Glutamatergic neuron (in vitro differentiated cells): ENCODE data around the gene ZBTB22. TPM values are rescaled to one million over a fixed set of nuclear protein-coding genes. Genes with fewer than 3 reads are reported as not detected.

ENCODE experiments used
- DNase-seq: peaks from one replicate; pipeline ENCODE4 v3.0.0; 2022
- H3K27ac Mint-ChIP-seq: one replicate; pipeline ENCODE4 v1.8.0; 2020; ENCODE audit warnings: mild to moderate bottlenecking, mixed read lengths, inconsistent platforms; ENCODE audit not compliant: unreplicated experiment
- H3K27me3 Mint-ChIP-seq: one replicate; pipeline ENCODE4 v1.8.0; 2020; ENCODE audit warnings: mild to moderate bottlenecking, moderate library complexity, mixed read lengths, inconsistent platforms; ENCODE audit not compliant: unreplicated experiment
- H3K36me3 Mint-ChIP-seq: one replicate; pipeline ENCODE4 v1.8.0; 2020; ENCODE audit warnings: mild to moderate bottlenecking, mixed read lengths, inconsistent platforms; ENCODE audit not compliant: unreplicated experiment
- H3K4me1 Mint-ChIP-seq: one replicate; pipeline ENCODE4 v1.8.0; 2020; ENCODE audit warnings: mild to moderate bottlenecking, low read depth, mixed read lengths, inconsistent platforms; ENCODE audit not compliant: unreplicated experiment
- H3K4me3 Mint-ChIP-seq: one replicate; pipeline ENCODE4 v1.8.0; 2020; ENCODE audit warnings: mild to moderate bottlenecking, mixed read lengths, inconsistent platforms; ENCODE audit not compliant: unreplicated experiment
- H3K9me3 Mint-ChIP-seq: one replicate; pipeline ENCODE4 v1.8.0; 2020; ENCODE audit warnings: mild to moderate bottlenecking, moderate library complexity, mixed read lengths, inconsistent platforms; ENCODE audit not compliant: unreplicated experiment
- microRNA-seq: library from miRNA; unstranded; fragments of <30 nt; microRNA quantifications from one replicate; pipeline ENCODE4, GENCODE V29; 2020; ENCODE audit not compliant: unreplicated experiment
- total RNA-seq: library from RNA; stranded (reverse); fragmentation: NEBNext Ultra II Directional; extraction: Animal tissue kit (Norgen Biotek cat#: 25700); gene quantifications from one replicate; pipeline ENCODE4 v1.2.1, GENCODE V29; 2021; ENCODE audit not compliant: unreplicated experiment
- TF ChIP-seq, protein P1 (sequence below): fragments of 200-600 bp; sonication (generic); IDR thresholded peaks from one replicate; pipeline ENCODE4 v1.5.0; 2021; ENCODE audit not compliant: partially characterized antibody, unreplicated experiment

Gene ZBTB22
- total RNA-seq, 1 donor from 2014 or later: 21.7 TPM

DNA sequence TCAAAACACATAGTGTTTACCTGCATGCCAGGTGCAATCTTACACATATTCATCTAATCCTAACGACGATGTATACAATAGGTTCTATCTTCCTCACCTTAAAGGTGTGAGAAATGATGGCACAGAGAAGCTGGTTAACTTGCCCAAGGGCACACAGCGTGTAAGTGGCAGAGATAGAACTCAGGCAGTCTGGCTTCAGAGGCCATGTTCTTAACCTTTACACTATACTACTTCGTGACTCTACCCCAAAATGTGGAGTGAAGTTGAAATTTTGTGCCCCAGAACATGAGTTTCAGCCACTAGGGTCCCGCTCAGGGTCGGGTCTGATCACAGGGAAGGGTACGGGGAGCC is 46.5 kb downstream of the ZBTB22 start:
- Mint-ChIP-seq H3K36me3 (no peaks in the 10 kb centered on the region), H3K9me3 (peaks cover 4% of the 10 kb centered on the region)

More for the DNA sequence above, 46.5 kb downstream of the ZBTB22 start:
- TF ChIP-seq, protein P1, sequence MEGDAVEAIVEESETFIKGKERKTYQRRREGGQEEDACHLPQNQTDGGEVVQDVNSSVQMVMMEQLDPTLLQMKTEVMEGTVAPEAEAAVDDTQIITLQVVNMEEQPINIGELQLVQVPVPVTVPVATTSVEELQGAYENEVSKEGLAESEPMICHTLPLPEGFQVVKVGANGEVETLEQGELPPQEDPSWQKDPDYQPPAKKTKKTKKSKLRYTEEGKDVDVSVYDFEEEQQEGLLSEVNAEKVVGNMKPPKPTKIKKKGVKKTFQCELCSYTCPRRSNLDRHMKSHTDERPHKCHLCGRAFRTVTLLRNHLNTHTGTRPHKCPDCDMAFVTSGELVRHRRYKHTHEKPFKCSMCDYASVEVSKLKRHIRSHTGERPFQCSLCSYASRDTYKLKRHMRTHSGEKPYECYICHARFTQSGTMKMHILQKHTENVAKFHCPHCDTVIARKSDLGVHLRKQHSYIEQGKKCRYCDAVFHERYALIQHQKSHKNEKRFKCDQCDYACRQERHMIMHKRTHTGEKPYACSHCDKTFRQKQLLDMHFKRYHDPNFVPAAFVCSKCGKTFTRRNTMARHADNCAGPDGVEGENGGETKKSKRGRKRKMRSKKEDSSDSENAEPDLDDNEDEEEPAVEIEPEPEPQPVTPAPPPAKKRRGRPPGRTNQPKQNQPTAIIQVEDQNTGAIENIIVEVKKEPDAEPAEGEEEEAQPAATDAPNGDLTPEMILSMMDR: peak; percentile 20
- H3K27me3 Mint-ChIP-seq: peaks cover 9% of the 10 kb centered on the region
- peak overlapping the region; percentile 100 for H3K27ac Mint-ChIP-seq
- H3K4me3 Mint-ChIP-seq: peak overlapping the region; percentile 98
- DNase-seq: no peak
- peaks cover 22% of the 10 kb centered on the region for H3K4me1 Mint-ChIP-seq

Small RNA genes within 50 kb of the gene (microRNA-seq; reads per million reads assigned to microRNA genes)
- gene MIR6834: 1.7 reads per million, percentile 8 among the genes with 10 or more reads in this experiment
- 0.41 reads per million for gene MIR6873

Other genes with a start within 250 kb of the ZBTB22 start
- gene HLA-DPA1, start 244.1 kb downstream of the ZBTB22 start, total RNA-seq: 1.0 TPM
- 4.7 TPM for gene HLA-DPB1, start 241.8 kb downstream of the ZBTB22 start, total RNA-seq
- gene COL11A2, start 125.3 kb downstream of the ZBTB22 start, total RNA-seq: 3.8 TPM
- 45.3 TPM for gene RXRB, start 117.1 kb downstream of the ZBTB22 start, total RNA-seq
- gene SLC39A7, start 116.9 kb downstream of the ZBTB22 start, total RNA-seq: 92.8 TPM
- 4.6 TPM for gene HSD17B8, start 113.1 kb downstream of the ZBTB22 start, total RNA-seq
- 37.3 TPM for gene RING1, start 109.2 kb downstream of the ZBTB22 start, total RNA-seq
- 50.9 TPM for gene VPS52, start 45.9 kb downstream of the ZBTB22 start, total RNA-seq
- 1,024 TPM for gene RPS18, start 45.7 kb downstream of the ZBTB22 start, total RNA-seq
- gene B3GALT4, start 40.6 kb downstream of the ZBTB22 start, total RNA-seq: 8.6 TPM
- gene WDR46, start 28.5 kb downstream of the ZBTB22 start, total RNA-seq: 48.3 TPM
- 69.7 TPM for gene PFDN6, start 28.1 kb downstream of the ZBTB22 start, total RNA-seq
- 61.3 TPM for gene RGL2, start 18.8 kb downstream of the ZBTB22 start, total RNA-seq
- 4.7 TPM for gene TAPBP, start 3.7 kb downstream of the ZBTB22 start, total RNA-seq
- gene DAXX, start 5.2 kb upstream of the ZBTB22 start, total RNA-seq: 37.1 TPM
- gene KIFC1, start 74.1 kb upstream of the ZBTB22 start, total RNA-seq: 14.8 TPM
- gene PHF1, start 93.3 kb upstream of the ZBTB22 start, total RNA-seq: 73.5 TPM
- 384 TPM for gene CUTA, start 100.4 kb upstream of the ZBTB22 start, total RNA-seq
- gene SYNGAP1, start 102.3 kb upstream of the ZBTB22 start, total RNA-seq: 75.1 TPM
- 9.6 TPM for gene ZBTB9, start 136.8 kb upstream of the ZBTB22 start, total RNA-seq